Measurements from ENCODE around the gene SCYGR1.

DNA sequence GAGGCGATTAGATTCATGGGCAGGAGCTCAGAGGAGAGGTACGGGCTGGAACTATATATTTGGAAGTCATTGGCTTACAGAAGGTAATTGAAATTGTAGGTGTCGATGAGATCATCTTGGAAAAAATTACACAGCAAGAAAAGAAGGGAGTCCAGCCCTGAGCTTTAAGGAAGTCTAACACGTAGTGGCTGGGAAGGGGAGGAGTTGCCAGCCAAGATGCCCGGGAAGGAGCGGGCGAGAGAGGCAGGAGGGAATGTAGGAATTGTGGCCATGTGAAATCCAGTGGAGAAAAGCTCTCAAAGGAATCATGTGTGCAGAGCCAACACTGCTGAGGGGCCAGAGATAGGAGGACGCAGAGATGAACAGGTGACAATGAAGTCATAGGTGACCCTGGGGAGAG, 25.6 kb upstream of the SCYGR1 start:
- no peak for TF ChIP-seq POLR2A (IDR thresholded peaks at IDR 0.05; ENCODE audit: low read length)
- TF ChIP-seq GATA1 (IDR thresholded peaks at IDR 0.05; ENCODE audit: low read depth, low read length), result no peak

All from erythroblast (primary cell).